Measurements from ENCODE around the gene FAM240B.

GRCh38 chr9:38697776-38698300, 22.1 kb downstream of the FAM240B start:
- no peak for TF ChIP-seq EGR1 (IDR thresholded peaks at IDR 0.05; ENCODE audit: borderline replicate concordance, low read depth, low read length)
- no peak for TF ChIP-seq EZH2 (IDR thresholded peaks at IDR 0.05; ENCODE audit: low read depth, low read length, severe bottlenecking)
- no peak for TF ChIP-seq KDM1A (IDR thresholded peaks at IDR 0.05; ENCODE audit: borderline replicate concordance, low read length)
- no peak for TF ChIP-seq EP300 (IDR thresholded peaks at IDR 0.05; ENCODE audit: borderline replicate concordance in 1 of 2, low read depth in 2 of 2, low read length in 2 of 2)
- TF ChIP-seq ATF3 (IDR thresholded peaks at IDR 0.05; ENCODE audit: insufficient read depth, low read depth, low read length) = no peak
- no peak for TF ChIP-seq KDM5A (IDR thresholded peaks at IDR 0.05; ENCODE audit: low read length)
- TF ChIP-seq YY1 (IDR thresholded peaks at IDR 0.05; ENCODE audit: low read depth, low read length) = no peak

All from H1 (cell line).